ENCODE results near the gene ZNF655.
A peak's percentile ranks its signal among the peaks of the same experiment; 100 is the strongest.
"Not testable (repeated sequence)": the region's sequence is repeated elsewhere in the genome, so short reads cannot be mapped to it uniquely, and the experiment has no call there.

Gene ZNF655

GRCh38 chr7:99558306-99559174 lies at the start of gene ZNF655:
ZNF655 (plus strand) TSS chr7:99558642; CDS start chr7:99560560, 1,918 bp downstream.
- peak; percentile 92 to 97 (median 96) for DNase-seq

GRCh38 chr7:99514050-99514449 lies 44.4 kb upstream of the ZNF655 start:
- no peak for DNase-seq

GRCh38 chr7:99521399-99521798 lies 37.0 kb upstream of the ZNF655 start:
- DNase-seq: no peak

GRCh38 chr7:99525713-99526440 lies 32.6 kb upstream of the ZNF655 start:
- peak in 1 of 3 experiments; percentile 30 for DNase-seq

GRCh38 chr7:99531354-99531765 lies 27.1 kb upstream of the ZNF655 start:
- no peak for DNase-seq

- DNase-seq: no peak
Measured at GRCh38 chr7:99535667-99536066, 22.8 kb upstream of the ZNF655 start.

- no peak for DNase-seq
Measured at GRCh38 chr7:99539213-99539811, 19.1 kb upstream of the ZNF655 start.

GRCh38 chr7:99540542-99540941 lies 17.9 kb upstream of the ZNF655 start:
- no peak for DNase-seq

GRCh38 chr7:99541212-99541611 lies 17.2 kb upstream of the ZNF655 start:
- DNase-seq: no peak

GRCh38 chr7:99543081-99543671 lies 15.3 kb upstream of the ZNF655 start:
- DNase-seq: no peak

GRCh38 chr7:99543916-99544315 lies 14.5 kb upstream of the ZNF655 start:
- no peak for DNase-seq

- not testable (repeated sequence) for DNase-seq
Measured at GRCh38 chr7:99545308-99545707, 13.1 kb upstream of the ZNF655 start.

- not testable (repeated sequence) for DNase-seq
Measured at GRCh38 chr7:99549545-99549944, 8.9 kb upstream of the ZNF655 start.

GRCh38 chr7:99551334-99551733 lies 7.1 kb upstream of the ZNF655 start:
- peak in 1 of 3 experiments; percentile 32 for DNase-seq

- peak; percentile 94 to 95 (median 95) for DNase-seq
Measured at GRCh38 chr7:99551767-99552463, 6.5 kb upstream of the ZNF655 start, which contains the start of gene FAM200A. FAM200A (minus strand) TSS chr7:99552114; CDS start chr7:99548407, 3,707 bp downstream.

GRCh38 chr7:99553039-99553438 lies 5.4 kb upstream of the ZNF655 start:
- DNase-seq: no peak

- DNase-seq: no peak
Measured at GRCh38 chr7:99554939-99555338, 3.5 kb upstream of the ZNF655 start.

GRCh38 chr7:99557196-99557607 lies 1.2 kb upstream of the ZNF655 start:
- no peak for DNase-seq

GRCh38 chr7:99557940-99558305 lies 519 bp upstream of the ZNF655 start:
- DNase-seq: no peak

GRCh38 chr7:99559175-99559915 lies 903 bp downstream of the ZNF655 start:
- peak in 1 of 3 experiments; percentile 26 for DNase-seq

Data from NCI-H1417 (cell line).